Ectodermal cell (in vitro differentiated cells): ENCODE results near the gene TRPM3.
"Not testable (repeated sequence)": the region's sequence is repeated elsewhere in the genome, so short reads cannot be mapped to it uniquely, and the experiment has no call there.

ENCODE experiments used
- H3K27ac ChIP-seq: 2 replicates; pipeline ENCODE4 v1.7.0; 2013; ENCODE audit warnings: mild to moderate bottlenecking, low read depth, low read length; ENCODE audit not compliant: insufficient read depth, poor library complexity, severe bottlenecking
- H3K27me3 ChIP-seq: 2 replicates; pipeline ENCODE4 v1.7.0; 2013; ENCODE audit warnings: mild to moderate bottlenecking, low read length; ENCODE audit not compliant: insufficient read depth, control insufficient read depth, poor library complexity, severe bottlenecking
- H3K36me3 ChIP-seq: one replicate; pipeline ENCODE4 v1.7.0; 2013; ENCODE audit warnings: low read length; ENCODE audit not compliant: control insufficient read depth, insufficient read depth
- H3K4me1 ChIP-seq: one replicate; pipeline ENCODE4 v1.7.0; 2013; ENCODE audit warnings: low read length; ENCODE audit not compliant: control insufficient read depth, insufficient read depth
- H3K4me3 ChIP-seq: 2 replicates; pipeline ENCODE4 v1.7.0; 2013; ENCODE audit warnings: low read depth, low read length, control low read depth; ENCODE audit not compliant: insufficient read depth
- H3K9me3 ChIP-seq: 2 replicates; pipeline ENCODE4 v1.7.0; 2013; ENCODE audit warnings: mild to moderate bottlenecking, low read length, moderate library complexity; ENCODE audit not compliant: control insufficient read depth
- WGBS, 2 experiments: methylation state at CpG; one replicate each; pipeline ENCODE4 v1.1.7; 2013; ENCODE audit warnings: missing lambda C conversion rate in 2 of 2; 5-methylcytosine and 5-hydroxymethylcytosine counted together

Gene TRPM3

DNA sequence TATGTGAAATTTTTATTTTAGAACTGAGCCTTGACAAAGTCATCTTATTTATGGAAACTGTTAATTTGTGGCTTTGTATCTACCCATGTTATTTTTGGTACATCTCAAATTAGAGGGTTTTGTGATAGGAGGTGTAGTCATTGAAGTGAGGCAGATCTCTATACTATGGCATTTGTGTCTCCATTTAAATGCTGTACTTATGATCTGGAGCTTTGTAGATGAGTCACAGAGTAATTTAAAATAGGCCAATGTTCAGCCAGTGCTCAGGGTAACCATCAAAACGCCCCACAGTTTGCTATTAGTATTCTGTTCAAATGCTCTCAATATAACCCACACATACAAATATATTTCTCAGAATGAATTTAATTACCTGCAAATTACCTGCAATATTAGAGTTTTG is 355.5 kb downstream of the TRPM3 start:
- WGBS, 2 experiments = 84 to 85% methylated on average over 1 of the region's 1 CpG
- Histone ChIP-seq H3K27me3 (no peaks in the 10 kb centered on the region), H3K27ac (no peak overlapping the region), H3K9me3 (no peaks in the 10 kb centered on the region), H3K36me3 (no peaks in the 10 kb centered on the region), H3K4me3 (no peak overlapping the region), H3K4me1 (peaks cover 3% of the 10 kb centered on the region)

DNA sequence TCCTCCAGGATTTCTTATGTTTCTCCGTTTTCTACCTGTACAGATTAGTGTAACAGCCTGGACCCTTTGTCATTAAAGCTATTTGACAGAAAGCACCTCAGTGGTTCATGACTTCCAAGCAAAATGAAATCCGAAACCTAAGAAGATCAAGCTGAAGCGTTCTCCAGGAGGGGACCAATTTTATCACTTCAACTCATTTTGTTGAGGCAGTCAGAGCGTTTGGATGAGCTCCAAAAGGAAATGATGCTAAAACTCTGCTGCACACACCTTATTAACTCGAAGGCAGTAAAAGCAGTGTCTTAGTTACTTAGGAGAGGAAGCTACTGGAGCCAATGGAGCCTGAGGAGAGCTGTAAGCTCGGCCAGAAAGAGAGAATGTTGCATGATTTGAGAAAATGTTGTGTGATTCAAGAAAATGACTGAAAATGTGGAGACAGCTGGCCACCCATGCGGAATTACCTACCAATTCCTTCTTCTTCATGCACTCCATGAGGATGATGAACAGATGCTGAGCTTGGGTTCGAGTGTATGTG is 360.2 kb downstream of the TRPM3 start:
- no peaks in the 10 kb centered on the region for H3K4me1 ChIP-seq
- H3K36me3 ChIP-seq = no peaks in the 10 kb centered on the region
- H3K4me3 ChIP-seq = no peak overlapping the region
- 88 to 92% methylated on average over 8 of the region's 8 CpGs for WGBS, 2 experiments
- H3K27ac ChIP-seq = no peak overlapping the region
- no peaks in the 10 kb centered on the region for H3K9me3 ChIP-seq
- no peaks in the 10 kb centered on the region for H3K27me3 ChIP-seq

DNA sequence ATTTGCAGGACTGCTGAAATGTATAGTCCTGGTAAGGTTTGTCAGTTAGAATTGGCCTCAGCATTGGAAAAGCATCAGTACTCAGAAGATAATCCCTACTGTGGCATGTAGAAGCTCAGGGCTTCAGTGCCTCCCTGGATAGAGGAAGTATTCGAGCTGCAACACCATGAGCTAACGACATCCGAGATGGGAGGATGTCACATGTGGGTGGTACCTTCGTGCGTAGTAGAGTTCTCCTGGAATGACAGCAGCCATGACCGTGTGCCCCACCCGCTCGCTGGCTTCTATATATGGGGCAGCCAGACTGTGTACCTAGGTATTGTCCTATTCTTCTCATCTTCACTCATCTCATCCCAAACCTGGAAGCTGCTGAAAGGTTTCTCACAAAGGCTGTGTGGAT is 361.2 kb downstream of the TRPM3 start:
- 92 to 94% methylated on average over 8 of the region's 8 CpGs for WGBS, 2 experiments
- H3K36me3 ChIP-seq = no peaks in the 10 kb centered on the region
- no peaks in the 10 kb centered on the region for H3K27me3 ChIP-seq
- H3K27ac ChIP-seq = no peak overlapping the region
- no peaks in the 10 kb centered on the region for H3K9me3 ChIP-seq
- H3K4me3 ChIP-seq = no peak overlapping the region
- no peaks in the 10 kb centered on the region for H3K4me1 ChIP-seq

DNA sequence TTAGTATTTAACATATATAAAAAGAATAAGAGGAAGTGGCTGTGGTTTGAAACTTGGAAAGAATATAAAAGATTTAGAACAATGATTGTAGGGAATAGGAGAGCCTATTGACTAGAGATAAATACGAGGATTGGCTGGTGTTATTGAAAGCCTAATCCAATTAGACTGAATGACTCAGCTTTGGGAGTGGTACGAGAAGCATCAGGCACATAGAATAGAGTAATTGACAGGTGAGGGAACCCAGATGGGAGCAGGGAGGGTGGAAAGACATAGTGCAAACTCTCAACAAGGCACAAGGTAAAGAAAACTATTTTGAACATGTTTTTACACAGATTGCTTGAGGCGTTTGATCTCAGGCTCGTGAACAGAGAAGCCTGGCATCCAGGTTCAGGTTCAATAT is 368.1 kb downstream of the TRPM3 start:
- Histone ChIP-seq H3K4me3 (no peak overlapping the region), H3K9me3 (no peaks in the 10 kb centered on the region), H3K27me3 (no peaks in the 10 kb centered on the region), H3K36me3 (no peaks in the 10 kb centered on the region), H3K4me1 (no peaks in the 10 kb centered on the region), H3K27ac (no peak overlapping the region)
- 68 to 70% methylated on average over 4 of the region's 4 CpGs for WGBS, 2 experiments

DNA sequence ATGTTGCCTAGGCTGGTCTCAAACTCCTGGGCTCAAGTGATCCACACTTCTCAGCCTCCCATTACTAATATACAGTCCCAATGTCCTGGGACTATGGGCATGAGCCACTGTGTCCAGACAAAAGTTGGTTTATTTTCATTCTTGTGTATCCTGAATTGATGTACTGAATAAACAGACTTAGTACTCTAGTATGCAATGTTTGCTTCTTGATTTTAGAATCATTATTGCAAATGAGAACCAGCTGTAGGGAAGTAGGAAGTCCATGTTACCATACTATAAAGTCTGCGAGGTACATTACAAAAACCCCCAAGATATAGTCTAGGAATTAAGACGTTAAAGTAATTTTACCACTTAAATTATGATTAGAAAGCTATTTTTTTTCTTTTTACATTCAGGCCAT is 372.4 kb downstream of the TRPM3 start:
- H3K9me3 ChIP-seq = no peaks in the 10 kb centered on the region
- H3K4me3 ChIP-seq = no peak overlapping the region
- H3K4me1 ChIP-seq = no peaks in the 10 kb centered on the region
- no peaks in the 10 kb centered on the region for H3K27me3 ChIP-seq
- WGBS, 2 experiments = no CpG with 5 or more reads among the region's 2 CpGs
- no peaks in the 10 kb centered on the region for H3K36me3 ChIP-seq
- no peak overlapping the region for H3K27ac ChIP-seq

DNA sequence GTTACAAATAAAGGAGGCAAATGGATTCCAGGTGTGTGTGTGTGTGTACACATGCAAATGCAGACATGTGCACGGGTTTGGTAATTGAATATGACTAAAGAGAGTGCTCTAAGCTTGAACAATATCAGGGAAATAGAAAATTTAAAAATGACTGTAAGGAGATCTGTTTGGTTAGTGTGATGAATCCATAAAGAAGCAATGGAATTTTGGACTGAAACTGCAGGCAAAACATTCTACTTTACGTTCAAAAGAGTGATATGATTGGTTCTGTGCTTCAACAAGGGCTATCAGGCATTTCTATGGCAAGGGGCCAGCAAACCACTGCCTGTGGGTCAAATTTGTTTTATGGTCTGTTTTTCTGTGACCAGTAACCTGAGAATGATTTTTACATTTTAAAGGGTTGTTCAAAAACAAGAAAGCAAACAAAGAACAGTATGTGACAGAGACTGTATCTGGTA is 374.1 kb downstream of the TRPM3 start:
- Histone ChIP-seq H3K4me3 (no peak overlapping the region), H3K36me3 (no peaks in the 10 kb centered on the region), H3K4me1 (no peaks in the 10 kb centered on the region), H3K9me3 (no peaks in the 10 kb centered on the region), H3K27me3 (no peaks in the 10 kb centered on the region), H3K27ac (no peak overlapping the region)
- WGBS, 2 experiments = 92 to 95% methylated on average over 2 of the region's 2 CpGs

DNA sequence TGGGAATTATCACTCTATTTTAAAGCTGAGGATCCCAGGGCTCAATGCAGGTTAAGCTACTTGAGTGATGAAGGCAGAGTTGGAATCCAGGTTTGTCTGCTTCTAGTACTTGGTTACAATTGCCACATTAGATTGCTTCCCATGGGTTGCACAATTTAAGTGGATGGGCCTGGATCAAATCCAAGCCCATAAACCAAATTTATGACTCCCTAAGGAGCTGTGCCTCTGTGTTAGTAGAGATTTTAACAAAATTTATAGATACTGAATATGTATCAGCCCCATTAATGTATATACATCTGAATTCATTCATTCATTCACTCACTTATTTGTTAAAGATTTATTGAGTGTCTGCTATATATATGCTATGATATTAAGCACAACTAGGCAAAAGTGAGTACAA is 374.7 kb downstream of the TRPM3 start:
- Histone ChIP-seq H3K27me3 (no peaks in the 10 kb centered on the region), H3K27ac (no peak overlapping the region), H3K36me3 (no peaks in the 10 kb centered on the region), H3K4me1 (no peaks in the 10 kb centered on the region), H3K9me3 (no peaks in the 10 kb centered on the region), H3K4me3 (no peak overlapping the region)

DNA sequence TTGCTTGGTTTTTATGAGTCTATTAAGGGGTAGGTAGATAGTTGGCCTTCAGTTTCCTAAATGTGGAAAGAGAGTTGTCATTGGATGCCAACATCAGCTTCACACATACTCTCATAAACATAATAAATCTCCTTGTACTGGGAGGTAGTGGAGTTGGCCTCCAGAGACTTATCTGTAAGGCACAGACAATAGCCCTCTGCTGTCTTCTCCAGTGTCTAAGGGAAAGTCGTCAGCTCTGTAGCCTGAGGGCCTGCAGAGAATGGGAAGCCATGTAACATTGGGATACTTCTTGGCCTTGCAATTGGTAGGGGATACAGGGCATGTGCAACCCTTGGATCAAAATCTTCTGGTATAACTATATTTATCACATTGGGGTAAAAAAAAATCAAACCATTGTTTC is 375.1 kb downstream of the TRPM3 start:
- Histone ChIP-seq H3K27me3 (no peaks in the 10 kb centered on the region), H3K4me3 (no peak overlapping the region), H3K4me1 (no peaks in the 10 kb centered on the region), H3K9me3 (no peaks in the 10 kb centered on the region), H3K36me3 (no peaks in the 10 kb centered on the region), H3K27ac (no peak overlapping the region)
- 0% methylated on average over 1 of the region's 1 CpG for WGBS, 2 experiments

DNA sequence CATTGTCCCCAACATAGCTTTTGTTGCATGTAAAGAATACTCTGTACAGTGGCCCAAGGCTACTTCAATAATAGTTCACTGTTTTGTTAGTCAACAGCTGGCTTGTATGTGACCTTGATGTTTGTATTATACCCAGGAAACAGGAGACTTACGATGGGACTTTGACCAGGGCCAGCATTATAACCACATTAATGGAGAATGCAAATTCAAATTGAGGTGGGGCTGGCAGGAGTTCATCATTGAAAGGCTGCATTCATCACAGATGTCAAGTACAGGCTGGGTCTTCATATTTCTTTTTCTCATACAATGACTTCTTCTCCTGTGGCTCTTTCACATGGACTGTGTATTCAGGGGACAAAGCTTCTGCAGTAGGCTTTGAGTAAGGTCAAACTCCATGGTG is 396.6 kb downstream of the TRPM3 start:
- H3K9me3 ChIP-seq, H3K27me3 ChIP-seq, H3K36me3 ChIP-seq, H3K4me1 ChIP-seq, H3K4me3 ChIP-seq, H3K27ac ChIP-seq: not testable (repeated sequence)
- no CpG with 5 or more reads among the region's 1 CpG for WGBS, 2 experiments

DNA sequence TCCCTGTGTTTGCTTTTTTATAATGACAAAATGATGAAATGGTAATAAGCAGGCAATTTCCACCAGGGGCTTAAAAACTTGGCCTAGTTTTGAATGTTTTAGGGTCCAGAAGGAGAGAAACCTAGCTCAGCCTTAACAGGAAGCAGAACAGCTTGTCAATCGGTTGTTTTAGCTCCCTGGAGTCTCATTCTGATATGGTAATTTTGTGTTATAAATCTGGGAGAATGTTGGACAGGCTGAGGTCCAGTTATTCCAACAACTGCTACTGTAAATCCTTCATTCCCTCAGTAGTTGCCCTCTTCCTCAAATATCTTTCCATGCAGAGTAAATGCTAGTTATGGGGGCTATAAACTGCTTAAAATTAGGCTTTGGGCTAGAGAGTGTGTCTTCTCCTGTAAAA is 397.4 kb downstream of the TRPM3 start:
- not testable (repeated sequence) for H3K4me3 ChIP-seq, H3K9me3 ChIP-seq, H3K36me3 ChIP-seq, H3K4me1 ChIP-seq, H3K27me3 ChIP-seq, H3K27ac ChIP-seq
- no CpG with 5 or more reads among the region's 1 CpG for WGBS, 2 experiments

DNA sequence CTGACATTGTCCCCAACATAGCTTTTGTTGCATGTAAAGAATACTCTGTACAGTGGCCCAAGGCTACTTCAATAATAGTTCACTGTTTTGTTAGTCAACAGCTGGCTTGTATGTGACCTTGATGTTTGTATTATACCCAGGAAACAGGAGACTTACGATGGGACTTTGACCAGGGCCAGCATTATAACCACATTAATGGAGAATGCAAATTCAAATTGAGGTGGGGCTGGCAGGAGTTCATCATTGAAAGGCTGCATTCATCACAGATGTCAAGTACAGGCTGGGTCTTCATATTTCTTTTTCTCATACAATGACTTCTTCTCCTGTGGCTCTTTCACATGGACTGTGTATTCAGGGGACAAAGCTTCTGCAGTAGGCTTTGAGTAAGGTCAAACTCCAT is 414.6 kb downstream of the TRPM3 start:
- H3K36me3 ChIP-seq, H3K27ac ChIP-seq, H3K27me3 ChIP-seq, H3K4me1 ChIP-seq, H3K9me3 ChIP-seq, H3K4me3 ChIP-seq: not testable (repeated sequence)
- WGBS, 2 experiments = no CpG with 5 or more reads among the region's 1 CpG
